AML-193 (cell line): ENCODE measurements around the gene DEGS1.
"Not testable (repeated sequence)": the region's sequence is repeated elsewhere in the genome, so short reads cannot be mapped to it uniquely, and the experiment has no call there.

Experiments used
- DNase-seq, 2 experiments: peaks; one replicate each; lab custom pipeline; 2025; lab: John Stamatoyannopoulos, UW

The DEGS1 gene

GRCh38 chr1:224180783-224181452, 2.1 kb upstream of the DEGS1 start:
- no peak for DNase-seq

DNA sequence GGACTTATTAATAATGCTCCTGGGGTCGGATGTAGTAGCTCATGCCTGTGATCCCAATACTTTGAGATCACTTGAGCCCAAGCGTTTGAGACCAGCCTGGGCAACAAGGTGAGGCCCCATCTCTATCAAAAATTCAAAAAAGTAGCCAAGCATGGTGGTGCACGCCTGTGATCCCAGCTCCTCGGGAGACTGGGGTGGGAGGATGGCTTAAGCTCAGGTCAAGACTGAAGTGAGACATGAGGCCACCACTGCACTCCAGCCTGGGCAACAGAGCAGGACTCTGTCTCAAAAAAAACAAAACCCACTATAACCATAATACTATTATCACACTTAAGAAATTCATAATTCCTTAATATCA, 1.6 kb upstream of the DEGS1 start:
- no peak for DNase-seq

- DNase-seq, result peak in 1 of 2 experiments; percentile 51
Measured at GRCh38 chr1:224182057-224182865, 779 bp upstream of the DEGS1 start.

DNA sequence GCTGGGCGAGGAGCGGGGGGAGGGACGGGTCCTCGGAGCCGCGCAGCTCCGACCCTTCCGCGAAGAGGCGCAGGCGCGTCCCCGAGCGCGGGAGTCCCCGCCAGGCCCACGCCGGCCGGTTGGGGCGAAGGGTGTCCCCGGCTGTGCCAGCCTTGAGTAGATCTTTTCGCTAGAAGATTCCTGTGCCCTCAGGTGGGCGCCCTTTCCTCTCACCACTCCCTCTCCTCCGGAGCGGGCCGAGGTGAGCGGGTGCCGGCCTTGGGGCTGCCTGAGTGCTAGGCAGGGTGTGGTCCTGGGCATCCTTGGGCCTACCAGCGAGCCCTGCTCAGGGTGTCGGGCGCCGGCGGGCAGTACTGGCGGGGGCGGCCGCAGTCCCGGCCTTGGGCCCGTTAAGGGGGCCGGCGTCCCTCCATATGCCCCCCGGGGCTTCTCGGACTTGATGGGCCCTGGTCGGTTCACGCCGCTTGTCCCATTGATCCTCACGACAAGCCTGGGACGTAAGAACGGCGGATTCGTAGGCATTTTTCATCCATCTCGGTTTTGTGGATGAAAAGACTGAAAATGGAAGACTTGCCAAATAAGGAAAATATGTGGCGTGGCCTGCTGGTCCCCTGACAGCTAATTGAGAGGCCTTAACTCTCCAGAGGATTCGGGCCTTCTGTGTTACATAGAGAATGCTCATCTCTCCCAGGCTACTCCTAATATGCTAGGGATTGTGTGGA, 712 bp downstream of the DEGS1 start:
- DNase-seq, result peak in 1 of 2 experiments; percentile 53

DNA sequence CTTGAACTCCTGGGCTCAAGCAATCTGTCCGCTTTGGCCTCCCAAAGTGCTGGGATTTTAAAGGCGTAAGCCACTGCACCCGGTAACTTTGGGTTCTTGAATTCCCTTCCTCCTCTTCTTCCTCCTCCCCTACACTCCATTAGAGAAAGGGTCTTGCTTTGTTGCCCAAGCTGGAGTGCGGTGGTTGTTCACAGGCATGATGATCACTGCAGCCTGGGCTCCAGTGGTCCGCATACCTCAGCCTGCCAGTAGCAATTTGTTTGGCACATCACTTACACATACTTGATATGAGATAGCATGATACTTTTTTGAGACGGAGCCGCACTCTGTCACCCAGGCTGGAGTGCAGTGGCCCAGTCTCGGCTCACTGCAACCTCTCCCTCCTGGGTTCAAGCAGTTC, 2.2 kb downstream of the DEGS1 start:
- no peak for DNase-seq

DNA sequence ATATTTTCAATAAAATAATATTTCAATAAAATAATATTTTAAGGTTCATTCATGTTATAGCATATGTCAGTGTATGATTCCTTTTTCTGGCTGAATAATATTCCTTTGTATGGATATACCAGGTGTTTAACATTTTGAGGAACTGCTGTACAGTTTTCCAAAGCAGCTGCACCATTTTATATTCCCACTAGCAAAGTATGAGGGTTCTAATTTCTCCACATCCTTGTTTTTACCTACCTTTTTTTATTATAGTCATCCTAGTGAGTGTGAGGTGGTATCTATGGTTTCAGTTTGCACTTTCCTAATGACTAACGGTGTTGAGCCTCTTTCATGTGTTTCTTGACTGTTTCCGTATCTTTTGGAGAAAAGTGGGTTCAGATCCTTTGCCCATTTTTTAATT, 5.2 kb downstream of the DEGS1 start:
- DNase-seq, result no peak

DNA sequence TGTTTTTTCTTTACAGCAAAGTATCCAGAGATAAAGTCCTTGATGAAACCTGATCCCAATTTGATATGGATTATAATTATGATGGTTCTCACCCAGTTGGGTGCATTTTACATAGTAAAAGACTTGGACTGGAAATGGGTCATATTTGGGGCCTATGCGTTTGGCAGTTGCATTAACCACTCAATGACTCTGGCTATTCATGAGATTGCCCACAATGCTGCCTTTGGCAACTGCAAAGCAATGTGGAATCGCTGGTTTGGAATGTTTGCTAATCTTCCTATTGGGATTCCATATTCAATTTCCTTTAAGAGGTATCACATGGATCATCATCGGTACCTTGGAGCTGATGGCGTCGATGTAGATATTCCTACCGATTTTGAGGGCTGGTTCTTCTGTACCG, 6.5 kb downstream of the DEGS1 start:
- DNase-seq, result no peak

- DNase-seq, result no peak
Measured at GRCh38 chr1:224192082-224192788, 9.2 kb downstream of the DEGS1 start.

DNA sequence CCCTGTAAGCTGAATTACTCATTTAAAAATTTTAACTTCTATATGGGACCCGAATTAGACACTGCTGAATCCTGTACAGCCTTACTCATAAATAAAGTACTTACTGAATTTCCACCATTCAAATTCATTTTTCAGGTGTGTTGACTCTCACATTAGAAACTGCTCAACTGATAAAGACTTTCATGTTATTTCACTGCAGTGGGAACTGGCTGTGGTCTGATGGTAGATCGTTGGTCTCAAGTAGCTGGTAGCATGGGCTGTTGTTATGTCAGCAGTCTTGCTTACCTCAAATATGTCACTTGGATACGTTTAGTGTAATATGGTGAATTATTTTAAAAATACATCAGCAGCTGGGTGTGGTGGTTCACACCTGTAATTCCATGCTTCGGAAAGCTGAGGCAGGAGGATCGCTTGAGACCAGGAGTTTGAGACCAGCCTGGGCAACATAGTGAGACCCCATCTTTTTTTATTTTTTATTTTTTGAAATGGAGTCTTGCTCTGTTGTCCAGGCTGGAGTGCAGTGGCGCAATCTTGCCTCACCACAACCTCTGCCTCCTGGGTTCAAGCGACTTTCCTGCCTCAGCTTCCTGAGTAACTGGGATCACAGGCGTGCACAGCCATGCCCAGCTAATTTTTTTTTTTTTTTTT, 10.4 kb downstream of the DEGS1 start:
- no peak for DNase-seq

- no peak for DNase-seq
Measured at GRCh38 chr1:224196813-224197600, 14.0 kb downstream of the DEGS1 start.

DNA sequence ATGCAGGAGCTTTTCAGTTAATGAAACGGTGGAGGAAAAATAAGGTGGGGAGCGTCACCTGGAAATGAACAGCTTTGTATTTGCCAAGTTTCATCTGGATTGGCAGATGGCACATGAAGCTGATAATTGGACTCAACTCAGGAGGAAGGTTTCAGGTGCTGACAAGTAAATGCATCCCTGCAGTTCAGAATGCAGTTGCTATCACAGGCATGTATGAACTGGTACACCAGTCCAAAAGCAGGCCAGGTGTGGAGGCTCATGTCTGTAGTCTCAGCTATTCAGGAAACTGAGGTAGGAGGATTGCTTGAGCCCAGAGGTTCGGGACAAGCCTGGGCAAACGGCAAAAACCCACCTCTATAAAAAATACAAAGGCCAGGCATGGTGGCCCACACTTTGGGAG, 15.5 kb downstream of the DEGS1 start:
- DNase-seq, result no peak

DNA sequence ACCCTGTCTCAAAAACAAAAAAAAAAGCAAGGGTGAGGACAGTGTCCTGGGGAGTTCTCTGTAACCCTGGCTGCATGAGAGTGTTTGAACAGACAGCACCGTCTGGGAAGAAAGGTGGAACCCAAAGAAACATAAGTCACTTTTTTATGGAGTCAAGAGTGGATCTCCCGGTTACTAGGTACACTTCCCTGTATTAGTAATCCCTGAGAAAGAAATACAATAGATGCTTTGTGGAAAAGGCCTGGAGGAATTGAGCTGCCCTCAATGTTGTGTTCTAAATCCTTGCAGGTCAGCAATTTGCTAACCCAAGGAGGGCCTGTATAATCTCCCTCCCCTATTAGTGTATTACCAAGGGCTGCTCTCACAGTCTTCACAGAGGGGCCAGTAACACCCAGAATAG, 16.6 kb downstream of the DEGS1 start:
- no peak for DNase-seq

DNA sequence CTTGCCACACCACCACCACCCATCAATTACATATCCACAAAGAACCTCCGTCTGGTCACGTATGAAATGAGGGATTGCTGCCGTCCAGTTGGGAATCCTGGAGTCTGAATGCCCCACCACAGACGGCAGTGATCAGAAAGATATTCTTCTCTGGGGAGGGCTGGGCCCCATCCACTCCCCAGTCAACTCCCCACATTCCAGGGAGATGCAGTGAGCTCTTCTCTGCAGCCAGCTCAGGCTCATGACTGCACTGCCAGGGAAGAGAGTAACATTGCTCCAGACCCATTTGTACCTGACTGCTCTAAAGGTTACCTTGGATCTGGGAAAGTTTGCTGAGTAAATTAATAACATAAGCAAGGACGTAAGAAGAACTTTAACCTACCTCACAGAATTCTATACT, 18.3 kb downstream of the DEGS1 start:
- DNase-seq, result no peak

DNA sequence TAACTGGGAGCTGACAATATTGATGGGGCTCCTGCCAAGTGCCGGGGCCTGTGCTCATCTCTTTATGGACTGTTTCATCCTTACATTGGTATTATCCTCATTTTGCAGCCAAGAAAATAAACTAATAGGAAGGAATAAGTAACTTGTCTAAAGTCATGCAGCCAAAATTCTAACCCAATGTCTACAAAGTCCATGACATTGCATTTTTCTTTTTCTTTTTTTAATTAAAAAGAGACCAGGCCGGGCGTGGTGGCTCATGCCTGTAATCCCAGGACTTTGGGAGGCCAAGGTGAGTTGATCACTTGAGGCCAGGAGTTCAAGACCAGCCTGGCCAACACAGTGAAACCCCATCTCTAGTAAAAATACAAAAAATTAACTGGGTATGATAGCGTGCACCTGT, 18.8 kb downstream of the DEGS1 start:
- DNase-seq, result no peak

- DNase-seq, result no peak
Measured at GRCh38 chr1:224203243-224204016, 20.4 kb downstream of the DEGS1 start.

DNA sequence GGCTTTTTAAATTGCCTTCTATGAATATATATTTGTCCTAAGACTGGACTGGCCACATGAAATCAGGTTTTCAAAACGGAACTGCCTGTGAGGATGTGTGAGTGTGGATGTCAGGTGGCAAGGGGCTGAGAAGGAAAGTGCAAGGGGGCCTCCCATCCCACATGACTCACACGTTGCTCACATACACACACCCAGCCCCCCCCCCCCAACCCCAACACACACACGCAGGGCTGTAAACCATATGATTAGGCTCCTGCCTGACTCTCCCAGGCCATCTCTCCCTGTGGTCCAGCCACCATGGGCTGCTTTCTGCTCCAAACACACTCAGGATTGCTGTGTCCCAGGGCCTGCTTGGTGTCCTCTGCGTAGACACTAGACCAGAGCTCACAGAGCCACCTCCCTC, 22.4 kb downstream of the DEGS1 start:
- DNase-seq, result peak; percentile 30 to 43

- not testable (repeated sequence) for DNase-seq
Measured at GRCh38 chr1:224205931-224206538, 23.0 kb downstream of the DEGS1 start.

- DNase-seq, result no peak
Measured at GRCh38 chr1:224211206-224211962, 28.3 kb downstream of the DEGS1 start.

GRCh38 chr1:224212618-224213061, 29.6 kb downstream of the DEGS1 start:
- DNase-seq, result no peak
